Activated CD4-positive, CD25-positive, alpha-beta regulatory T cell treated with anti-CD3 and anti-CD28 coated beads, Interleukin-2, amount 50 U/mL, for 16 hours (primary cell): Measurements from ENCODE around the gene HOXD1.

Source experiments
- DNase-seq: peaks from one replicate; pipeline ENCODE4 v3.0.0-alpha.2; 2020; ENCODE audit warnings: low read depth, low spot score

HOXD1 gene

GRCh38 chr2:176184749-176185148 lies 3.7 kb upstream of the HOXD1 start:
- no peak for DNase-seq

- DNase-seq = no peak
Measured at GRCh38 chr2:176186024-176186423, 2.4 kb upstream of the HOXD1 start.

GRCh38 chr2:176187200-176187898 lies 1.1 kb upstream of the HOXD1 start:
- DNase-seq = no peak

GRCh38 chr2:176188774-176189680 lies 559 bp downstream of the HOXD1 start:
- DNase-seq = no peak

- DNase-seq = no peak
Measured at GRCh38 chr2:176189681-176190641, 1.5 kb downstream of the HOXD1 start.

GRCh38 chr2:176192351-176192750 lies 3.9 kb downstream of the HOXD1 start:
- DNase-seq = no peak

- no peak for DNase-seq
Measured at GRCh38 chr2:176193048-176193447, 4.6 kb downstream of the HOXD1 start.

GRCh38 chr2:176199902-176200301 lies 11.4 kb downstream of the HOXD1 start:
- DNase-seq = no peak

GRCh38 chr2:176200971-176201370 lies 12.5 kb downstream of the HOXD1 start:
- DNase-seq = no peak

- no peak for DNase-seq
Measured at GRCh38 chr2:176202491-176202890, 14.0 kb downstream of the HOXD1 start.

GRCh38 chr2:176205126-176205525 lies 16.7 kb downstream of the HOXD1 start:
- DNase-seq = no peak

GRCh38 chr2:176206136-176206535 lies 17.7 kb downstream of the HOXD1 start:
- DNase-seq = no peak

- DNase-seq = no peak
Measured at GRCh38 chr2:176206682-176207081, 18.2 kb downstream of the HOXD1 start.

GRCh38 chr2:176211110-176211509 lies 22.6 kb downstream of the HOXD1 start:
- DNase-seq = no peak

- no peak for DNase-seq
Measured at GRCh38 chr2:176212276-176212675, 23.8 kb downstream of the HOXD1 start.

GRCh38 chr2:176213406-176213805 lies 24.9 kb downstream of the HOXD1 start:
- no peak for DNase-seq

- DNase-seq = no peak
Measured at GRCh38 chr2:176227874-176228273, 39.4 kb downstream of the HOXD1 start.

- no peak for DNase-seq
Measured at GRCh38 chr2:176234156-176234555, 45.7 kb downstream of the HOXD1 start.

- no peak for DNase-seq
Measured at GRCh38 chr2:176234940-176235339, 46.5 kb downstream of the HOXD1 start.

GRCh38 chr2:176237456-176237855 lies 49.0 kb downstream of the HOXD1 start:
- DNase-seq = no peak

- no peak for DNase-seq
Measured at GRCh38 chr2:176239031-176239430, 50.6 kb downstream of the HOXD1 start.

GRCh38 chr2:176240301-176240700 lies 51.8 kb downstream of the HOXD1 start:
- no peak for DNase-seq
